Measurements from ENCODE around the gene CRAMP1. TPM values are rescaled to one million over a fixed set of nuclear protein-coding genes. Genes with fewer than 3 reads are reported as not detected.
A peak's percentile ranks its signal among the peaks of the same experiment; 100 is the strongest.

CRAMP1 gene
- polyA plus RNA-seq, 1 donor, result 22.0 TPM

DNA sequence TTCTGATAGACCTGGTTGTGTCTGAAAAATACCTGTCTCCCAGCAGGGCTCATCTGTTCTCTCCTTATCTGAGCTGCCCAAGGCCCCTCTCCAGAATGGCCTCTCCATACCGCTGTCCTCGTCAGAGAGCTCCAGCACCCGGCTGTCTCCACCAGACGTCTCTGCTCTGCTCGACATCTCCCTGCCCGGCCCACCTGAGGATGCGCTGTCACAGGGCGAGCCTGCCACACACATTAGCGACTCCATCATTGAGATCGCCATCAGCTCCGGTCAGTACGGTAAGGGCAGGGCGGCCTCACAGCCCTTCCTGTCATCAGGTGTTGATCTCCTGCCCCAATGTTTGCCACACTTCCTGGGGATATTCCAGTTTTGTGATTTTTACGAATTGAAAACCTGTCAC is 55.8 kb downstream of the CRAMP1 start:
- no peaks in the 10 kb centered on the region for H3K27me3 ChIP-seq (ENCODE audit: control insufficient read depth, insufficient read depth, low read length)
- no peak for DNase-seq
- H3K4me3 ChIP-seq (ENCODE audit: low read length), result no peak overlapping the region
- H3K27ac ChIP-seq (ENCODE audit: low read length), result no peak overlapping the region
- no peaks in the 10 kb centered on the region for H3K4me1 ChIP-seq (ENCODE audit: control insufficient read depth, insufficient read depth, low read length)
- 80% methylated on average over 2 of the region's 14 CpGs for WGBS (ENCODE audit: insufficient coverage, low lambda C conversion rate)
- H3K9me3 ChIP-seq (ENCODE audit: control insufficient read depth, low read depth, low read length), result no peaks in the 10 kb centered on the region
- peaks cover 92% of the 10 kb centered on the region for H3K36me3 ChIP-seq (ENCODE audit: control insufficient read depth, insufficient read depth, low read length)

- DNase-seq, result no peak
- Histone ChIP-seq H3K36me3 (ENCODE audit: control insufficient read depth, insufficient read depth, low read length) (peaks cover 92% of the 10 kb centered on the region), H3K4me3 (ENCODE audit: low read length) (no peak overlapping the region), H3K4me1 (ENCODE audit: control insufficient read depth, insufficient read depth, low read length) (no peaks in the 10 kb centered on the region), H3K9me3 (ENCODE audit: control insufficient read depth, low read depth, low read length) (no peaks in the 10 kb centered on the region), H3K27ac (ENCODE audit: low read length) (no peak overlapping the region), H3K27me3 (ENCODE audit: control insufficient read depth, insufficient read depth, low read length) (no peaks in the 10 kb centered on the region)
- 100% methylated on average over 1 of the region's 23 CpGs for WGBS (ENCODE audit: insufficient coverage, low lambda C conversion rate)
Observed at GRCh38 chr16:1668612-1669319, 56.6 kb downstream of the CRAMP1 start.

- H3K36me3 ChIP-seq (ENCODE audit: control insufficient read depth, insufficient read depth, low read length), result peaks cover 94% of the 10 kb centered on the region
- H3K27ac ChIP-seq (ENCODE audit: low read length), result no peak overlapping the region
- H3K27me3 ChIP-seq (ENCODE audit: control insufficient read depth, insufficient read depth, low read length), result no peaks in the 10 kb centered on the region
- no CpG with 5 or more reads among the region's 7 CpGs for WGBS (ENCODE audit: insufficient coverage, low lambda C conversion rate)
- no peaks in the 10 kb centered on the region for H3K9me3 ChIP-seq (ENCODE audit: control insufficient read depth, low read depth, low read length)
- H3K4me3 ChIP-seq (ENCODE audit: low read length), result no peak overlapping the region
- DNase-seq, result no peak
- H3K4me1 ChIP-seq (ENCODE audit: control insufficient read depth, insufficient read depth, low read length), result no peaks in the 10 kb centered on the region
Observed at GRCh38 chr16:1669698-1670097, 57.5 kb downstream of the CRAMP1 start.

DNA sequence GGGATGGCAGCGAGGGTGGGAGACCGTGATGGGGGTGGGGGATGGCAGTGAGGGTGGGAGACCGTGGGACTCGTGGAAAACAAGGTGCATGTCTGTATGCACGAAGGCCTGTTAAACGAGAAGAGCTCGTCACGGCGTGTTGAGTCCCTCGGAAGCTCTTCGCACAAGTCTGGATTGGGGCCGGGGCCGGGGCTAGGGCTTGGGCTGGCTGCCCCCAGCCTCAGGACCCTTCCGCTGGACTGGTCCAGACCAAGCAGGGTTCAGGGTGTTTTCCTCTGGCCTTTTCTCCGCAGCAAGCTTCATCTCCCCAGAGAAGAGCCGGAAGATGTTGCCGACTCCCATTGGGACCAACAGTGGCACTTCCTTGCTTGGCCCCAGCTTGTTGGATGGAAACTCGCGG is 58.2 kb downstream of the CRAMP1 start:
- DNase-seq, result no peak
- 100% methylated on average over 1 of the region's 19 CpGs for WGBS (ENCODE audit: insufficient coverage, low lambda C conversion rate)
- H3K27me3 ChIP-seq (ENCODE audit: control insufficient read depth, insufficient read depth, low read length), result no peaks in the 10 kb centered on the region
- no peaks in the 10 kb centered on the region for H3K4me1 ChIP-seq (ENCODE audit: control insufficient read depth, insufficient read depth, low read length)
- H3K4me3 ChIP-seq (ENCODE audit: low read length), result no peak overlapping the region
- no peak overlapping the region for H3K27ac ChIP-seq (ENCODE audit: low read length)
- H3K9me3 ChIP-seq (ENCODE audit: control insufficient read depth, low read depth, low read length), result no peaks in the 10 kb centered on the region
- peaks cover 94% of the 10 kb centered on the region for H3K36me3 ChIP-seq (ENCODE audit: control insufficient read depth, insufficient read depth, low read length)

DNA sequence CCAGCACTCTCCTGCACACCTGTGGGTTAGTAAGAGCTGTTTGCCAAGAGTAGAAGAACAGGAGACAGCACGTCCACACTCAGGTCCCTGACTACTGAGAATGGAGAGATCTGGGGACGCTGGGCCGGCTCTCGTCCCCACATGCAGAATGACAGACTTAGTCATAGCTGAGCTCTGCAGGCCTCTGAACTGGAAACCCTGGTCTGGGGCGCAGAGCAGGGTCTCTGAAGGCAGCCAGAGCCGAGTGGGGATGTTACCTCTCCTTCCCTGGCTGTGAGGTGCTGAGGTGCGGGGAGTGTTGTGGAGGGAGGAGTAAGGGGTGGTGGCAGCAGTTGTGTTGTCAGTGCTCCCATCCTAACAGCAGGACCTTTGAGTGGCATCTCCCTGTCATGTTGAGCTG is 58.7 kb downstream of the CRAMP1 start:
- no peak for DNase-seq
- no peaks in the 10 kb centered on the region for H3K4me1 ChIP-seq (ENCODE audit: control insufficient read depth, insufficient read depth, low read length)
- H3K4me3 ChIP-seq (ENCODE audit: low read length), result no peak overlapping the region
- H3K27ac ChIP-seq (ENCODE audit: low read length), result no peak overlapping the region
- no CpG with 5 or more reads among the region's 7 CpGs for WGBS (ENCODE audit: insufficient coverage, low lambda C conversion rate)
- H3K36me3 ChIP-seq (ENCODE audit: control insufficient read depth, insufficient read depth, low read length), result peaks cover 94% of the 10 kb centered on the region
- no peaks in the 10 kb centered on the region for H3K9me3 ChIP-seq (ENCODE audit: control insufficient read depth, low read depth, low read length)
- no peaks in the 10 kb centered on the region for H3K27me3 ChIP-seq (ENCODE audit: control insufficient read depth, insufficient read depth, low read length)

- no peaks in the 10 kb centered on the region for H3K9me3 ChIP-seq (ENCODE audit: control insufficient read depth, low read depth, low read length)
- H3K4me1 ChIP-seq (ENCODE audit: control insufficient read depth, insufficient read depth, low read length), result no peaks in the 10 kb centered on the region
- no peak overlapping the region for H3K27ac ChIP-seq (ENCODE audit: low read length)
- H3K4me3 ChIP-seq (ENCODE audit: low read length), result no peak overlapping the region
- no peak for DNase-seq
- no CpG with 5 or more reads among the region's 26 CpGs for WGBS (ENCODE audit: insufficient coverage, low lambda C conversion rate)
- H3K36me3 ChIP-seq (ENCODE audit: control insufficient read depth, insufficient read depth, low read length), result peaks cover 69% of the 10 kb centered on the region
- no peaks in the 10 kb centered on the region for H3K27me3 ChIP-seq (ENCODE audit: control insufficient read depth, insufficient read depth, low read length)
Observed at GRCh38 chr16:1673424-1674151, 61.4 kb downstream of the CRAMP1 start.

- Histone ChIP-seq H3K4me3 (ENCODE audit: low read length) (no peak overlapping the region), H3K27me3 (ENCODE audit: control insufficient read depth, insufficient read depth, low read length) (no peaks in the 10 kb centered on the region), H3K4me1 (ENCODE audit: control insufficient read depth, insufficient read depth, low read length) (peaks cover 5% of the 10 kb centered on the region), H3K27ac (ENCODE audit: low read length) (no peak overlapping the region), H3K9me3 (ENCODE audit: control insufficient read depth, low read depth, low read length) (no peaks in the 10 kb centered on the region), H3K36me3 (ENCODE audit: control insufficient read depth, insufficient read depth, low read length) (peaks cover 61% of the 10 kb centered on the region)
- WGBS (ENCODE audit: insufficient coverage, low lambda C conversion rate), result no CpG with 5 or more reads among the region's 7 CpGs
- DNase-seq, result no peak
Observed at GRCh38 chr16:1674306-1674705, 62.1 kb downstream of the CRAMP1 start.

DNA sequence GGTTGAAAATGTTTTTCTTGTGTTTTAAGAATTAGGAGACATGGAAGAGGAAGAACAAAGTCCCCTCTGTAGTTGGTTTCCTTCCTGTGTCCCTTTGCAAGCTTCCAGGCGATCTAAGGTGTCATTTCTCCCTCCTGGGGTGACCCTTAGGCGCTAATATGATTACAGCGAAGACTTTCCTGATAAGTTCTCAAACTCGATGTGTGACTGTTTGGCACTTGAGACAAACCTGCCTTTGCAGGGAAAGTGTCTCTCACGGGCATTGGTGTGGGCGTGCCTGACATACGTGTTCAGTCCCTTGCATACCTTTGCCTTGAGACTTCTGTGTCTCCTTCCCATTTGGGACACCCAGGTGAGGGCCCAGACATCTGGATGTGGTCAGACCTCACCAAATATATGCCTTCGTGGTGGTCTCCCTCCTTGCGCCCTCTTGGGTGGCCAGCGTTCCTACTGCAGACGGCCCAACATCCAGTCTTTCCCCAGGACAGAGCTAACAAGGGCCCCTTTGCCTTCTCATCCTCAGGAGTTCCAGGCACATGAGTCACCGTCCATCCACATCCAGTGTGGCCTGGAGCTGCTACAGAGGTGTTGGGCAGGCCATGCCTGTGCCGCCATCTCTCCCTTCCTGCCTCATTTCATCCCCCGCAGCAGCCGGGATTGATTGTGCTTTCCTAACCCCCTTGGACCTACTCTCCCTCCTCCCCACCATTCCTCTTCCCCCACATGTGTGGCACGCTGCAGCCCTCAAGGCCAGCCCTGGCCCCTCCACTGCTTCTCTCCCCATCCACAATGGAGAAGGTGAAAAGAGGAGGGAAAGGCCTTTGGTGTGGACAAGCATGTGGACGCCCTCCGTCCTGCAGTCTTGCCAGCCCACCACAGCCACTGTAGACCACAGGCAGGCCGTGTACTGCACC is 62.8 kb downstream of the CRAMP1 start:
- no peak overlapping the region for H3K27ac ChIP-seq (ENCODE audit: low read length)
- H3K4me1 ChIP-seq (ENCODE audit: control insufficient read depth, insufficient read depth, low read length), result peaks cover 5% of the 10 kb centered on the region
- no CpG with 5 or more reads among the region's 19 CpGs for WGBS (ENCODE audit: insufficient coverage, low lambda C conversion rate)
- no peak for DNase-seq
- peaks cover 56% of the 10 kb centered on the region for H3K36me3 ChIP-seq (ENCODE audit: control insufficient read depth, insufficient read depth, low read length)
- H3K27me3 ChIP-seq (ENCODE audit: control insufficient read depth, insufficient read depth, low read length), result no peaks in the 10 kb centered on the region
- H3K9me3 ChIP-seq (ENCODE audit: control insufficient read depth, low read depth, low read length), result no peaks in the 10 kb centered on the region
- no peak overlapping the region for H3K4me3 ChIP-seq (ENCODE audit: low read length)

- WGBS (ENCODE audit: insufficient coverage, low lambda C conversion rate), result no CpG with 5 or more reads among the region's 12 CpGs
- Histone ChIP-seq H3K36me3 (ENCODE audit: control insufficient read depth, insufficient read depth, low read length) (peaks cover 48% of the 10 kb centered on the region), H3K27me3 (ENCODE audit: control insufficient read depth, insufficient read depth, low read length) (no peaks in the 10 kb centered on the region), H3K4me3 (ENCODE audit: low read length) (no peak overlapping the region), H3K4me1 (ENCODE audit: control insufficient read depth, insufficient read depth, low read length) (peaks cover 5% of the 10 kb centered on the region), H3K27ac (ENCODE audit: low read length) (no peak overlapping the region), H3K9me3 (ENCODE audit: control insufficient read depth, low read depth, low read length) (no peaks in the 10 kb centered on the region)
- DNase-seq, result no peak
Observed at GRCh38 chr16:1676661-1677060, 64.5 kb downstream of the CRAMP1 start.

- no peak for DNase-seq
- H3K9me3 ChIP-seq (ENCODE audit: control insufficient read depth, low read depth, low read length), result no peaks in the 10 kb centered on the region
- H3K4me3 ChIP-seq (ENCODE audit: low read length), result peak overlapping the region; percentile 31
- H3K36me3 ChIP-seq (ENCODE audit: control insufficient read depth, insufficient read depth, low read length), result peaks cover 41% of the 10 kb centered on the region
- no peak overlapping the region for H3K27ac ChIP-seq (ENCODE audit: low read length)
- WGBS (ENCODE audit: insufficient coverage, low lambda C conversion rate), result 96% methylated on average over 4 of the region's 18 CpGs
- H3K4me1 ChIP-seq (ENCODE audit: control insufficient read depth, insufficient read depth, low read length), result peaks cover 5% of the 10 kb centered on the region
- H3K27me3 ChIP-seq (ENCODE audit: control insufficient read depth, insufficient read depth, low read length), result no peaks in the 10 kb centered on the region
Observed at GRCh38 chr16:1677339-1677738, 65.2 kb downstream of the CRAMP1 start.

All from large intestine (tissue), 3 donors.